ENCODE results near the gene MINDY4.
"Not testable (repeated sequence)": the region's sequence is repeated elsewhere in the genome, so short reads cannot be mapped to it uniquely, and the experiment has no call there.

The MINDY4 gene

DNA sequence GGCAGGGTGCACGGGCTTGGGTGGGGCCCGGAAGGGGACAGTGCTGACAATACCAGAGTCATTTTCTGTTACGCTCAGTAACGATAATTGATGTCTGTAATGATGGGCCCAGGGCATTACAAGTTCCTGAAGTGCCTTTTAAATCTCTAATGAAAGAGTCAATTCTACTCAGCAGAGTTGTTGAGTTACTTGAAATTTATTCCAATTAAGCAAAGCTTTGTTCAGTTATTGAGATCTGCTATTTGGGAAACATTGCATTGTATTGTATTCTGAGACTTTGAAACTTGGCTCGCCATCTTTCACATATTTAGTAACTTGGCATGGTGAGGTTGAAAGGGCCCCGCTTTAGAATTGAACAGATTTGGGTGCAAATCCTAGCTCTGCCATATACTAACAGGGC lies 34.7 kb downstream of the MINDY4 start:
- Histone ChIP-seq H3K27me3 (ENCODE audit: control insufficient read depth, insufficient read depth, low read length) (no peaks in the 10 kb centered on the region), H3K9ac (ENCODE audit: low read depth, low read length) (no peak overlapping the region), H3K4me1 (ENCODE audit: control insufficient read depth, insufficient read depth, low read length) (no peaks in the 10 kb centered on the region), H3K36me3 (ENCODE audit: control insufficient read depth, insufficient read depth, low read length) (no peaks in the 10 kb centered on the region), H3K9me3 (ENCODE audit: control insufficient read depth, insufficient read depth, low read length) (no peaks in the 10 kb centered on the region), H3K27ac (ENCODE audit: low read depth, low read length) (no peak overlapping the region), H3K4me3 (ENCODE audit: low read depth, low read length) (no peak overlapping the region)

- not testable (repeated sequence) for H3K9ac ChIP-seq (ENCODE audit: low read depth, low read length); H3K4me1 ChIP-seq (ENCODE audit: control insufficient read depth, insufficient read depth, low read length); H3K4me3 ChIP-seq (ENCODE audit: low read depth, low read length); H3K27ac ChIP-seq (ENCODE audit: low read depth, low read length); H3K9me3 ChIP-seq (ENCODE audit: control insufficient read depth, insufficient read depth, low read length); H3K36me3 ChIP-seq (ENCODE audit: control insufficient read depth, insufficient read depth, low read length); H3K27me3 ChIP-seq (ENCODE audit: control insufficient read depth, insufficient read depth, low read length)
Measured at GRCh38 chr7:30807477-30807876, 36.3 kb downstream of the MINDY4 start.

DNA sequence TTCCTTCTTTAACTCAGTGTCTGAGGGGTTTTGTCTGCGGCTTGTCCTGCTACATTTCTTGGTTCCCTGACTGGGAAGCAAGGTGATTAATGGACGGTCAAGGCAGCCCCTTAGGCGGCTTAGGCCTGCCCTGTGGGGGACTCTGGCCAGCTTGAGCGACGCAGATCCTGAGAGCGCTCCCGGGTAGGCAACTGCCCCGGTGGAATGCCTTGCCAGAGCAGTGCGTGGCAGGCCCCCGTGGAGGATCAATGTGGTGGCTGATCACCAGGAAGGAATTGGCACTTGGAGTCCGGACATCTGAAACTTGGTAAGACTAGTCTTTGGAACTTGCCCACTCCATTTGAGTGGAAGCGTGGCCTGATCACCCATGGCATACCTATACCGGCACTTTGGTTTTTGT lies 36.7 kb downstream of the MINDY4 start:
- H3K9ac ChIP-seq (ENCODE audit: low read depth, low read length); H3K4me3 ChIP-seq (ENCODE audit: low read depth, low read length); H3K27me3 ChIP-seq (ENCODE audit: control insufficient read depth, insufficient read depth, low read length); H3K36me3 ChIP-seq (ENCODE audit: control insufficient read depth, insufficient read depth, low read length); H3K27ac ChIP-seq (ENCODE audit: low read depth, low read length); H3K9me3 ChIP-seq (ENCODE audit: control insufficient read depth, insufficient read depth, low read length); H3K4me1 ChIP-seq (ENCODE audit: control insufficient read depth, insufficient read depth, low read length): not testable (repeated sequence)

DNA sequence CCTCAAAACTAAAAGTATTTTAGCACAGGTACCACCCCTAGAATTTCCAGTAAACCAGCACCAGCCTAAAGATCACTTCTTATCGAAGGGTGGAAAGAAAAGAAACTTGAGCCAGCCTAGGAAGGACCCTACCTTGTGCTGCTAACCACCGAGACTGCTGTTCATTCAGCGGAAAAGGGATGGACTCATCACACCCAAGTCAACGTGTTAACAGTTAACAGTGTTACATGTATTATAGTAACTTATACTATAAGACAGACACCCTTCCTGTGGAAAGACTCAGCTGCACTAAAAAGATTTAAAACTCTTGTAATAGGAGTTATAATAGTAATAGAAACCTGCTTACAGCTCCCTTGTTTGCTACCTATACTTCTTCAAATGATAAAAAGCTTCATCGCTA lies 39.8 kb downstream of the MINDY4 start:
- H3K36me3 ChIP-seq (ENCODE audit: control insufficient read depth, insufficient read depth, low read length), result no peaks in the 10 kb centered on the region
- H3K27ac ChIP-seq (ENCODE audit: low read depth, low read length), result no peak overlapping the region
- H3K9ac ChIP-seq (ENCODE audit: low read depth, low read length), result no peak overlapping the region
- no peaks in the 10 kb centered on the region for H3K9me3 ChIP-seq (ENCODE audit: control insufficient read depth, insufficient read depth, low read length)
- H3K27me3 ChIP-seq (ENCODE audit: control insufficient read depth, insufficient read depth, low read length), result no peaks in the 10 kb centered on the region
- no peak overlapping the region for H3K4me3 ChIP-seq (ENCODE audit: low read depth, low read length)
- no peaks in the 10 kb centered on the region for H3K4me1 ChIP-seq (ENCODE audit: control insufficient read depth, insufficient read depth, low read length)

- Histone ChIP-seq H3K27me3 (ENCODE audit: control insufficient read depth, insufficient read depth, low read length) (no peaks in the 10 kb centered on the region), H3K9me3 (ENCODE audit: control insufficient read depth, insufficient read depth, low read length) (no peaks in the 10 kb centered on the region), H3K4me1 (ENCODE audit: control insufficient read depth, insufficient read depth, low read length) (no peaks in the 10 kb centered on the region), H3K36me3 (ENCODE audit: control insufficient read depth, insufficient read depth, low read length) (no peaks in the 10 kb centered on the region), H3K9ac (ENCODE audit: low read depth, low read length) (no peak overlapping the region), H3K4me3 (ENCODE audit: low read depth, low read length) (no peak overlapping the region), H3K27ac (ENCODE audit: low read depth, low read length) (no peak overlapping the region)
Measured at GRCh38 chr7:30812676-30813075, 41.5 kb downstream of the MINDY4 start.

DNA sequence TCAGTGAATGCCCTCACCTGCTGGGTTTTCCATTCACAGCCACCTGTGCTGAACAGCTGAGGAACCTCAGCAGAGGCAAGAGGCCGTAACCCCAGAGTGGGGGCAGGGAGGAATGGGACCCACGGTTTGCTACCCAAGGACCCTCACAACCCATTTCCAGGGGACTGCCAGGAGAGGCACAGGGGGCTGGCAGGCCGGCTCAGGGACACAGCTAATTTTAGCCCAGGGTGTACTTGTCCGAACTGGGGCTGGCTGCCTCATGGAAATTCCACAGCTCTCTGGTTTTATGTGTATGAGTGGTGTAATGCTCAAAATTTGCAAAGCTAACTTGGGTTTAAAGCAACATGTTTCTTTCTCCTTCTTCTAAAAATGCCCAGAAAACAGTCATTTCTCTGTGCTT lies 42.2 kb downstream of the MINDY4 start:
- Histone ChIP-seq H3K9ac (ENCODE audit: low read depth, low read length) (no peak overlapping the region), H3K36me3 (ENCODE audit: control insufficient read depth, insufficient read depth, low read length) (no peaks in the 10 kb centered on the region), H3K27ac (ENCODE audit: low read depth, low read length) (no peak overlapping the region), H3K4me1 (ENCODE audit: control insufficient read depth, insufficient read depth, low read length) (no peaks in the 10 kb centered on the region), H3K27me3 (ENCODE audit: control insufficient read depth, insufficient read depth, low read length) (no peaks in the 10 kb centered on the region), H3K4me3 (ENCODE audit: low read depth, low read length) (no peak overlapping the region), H3K9me3 (ENCODE audit: control insufficient read depth, insufficient read depth, low read length) (no peaks in the 10 kb centered on the region)

DNA sequence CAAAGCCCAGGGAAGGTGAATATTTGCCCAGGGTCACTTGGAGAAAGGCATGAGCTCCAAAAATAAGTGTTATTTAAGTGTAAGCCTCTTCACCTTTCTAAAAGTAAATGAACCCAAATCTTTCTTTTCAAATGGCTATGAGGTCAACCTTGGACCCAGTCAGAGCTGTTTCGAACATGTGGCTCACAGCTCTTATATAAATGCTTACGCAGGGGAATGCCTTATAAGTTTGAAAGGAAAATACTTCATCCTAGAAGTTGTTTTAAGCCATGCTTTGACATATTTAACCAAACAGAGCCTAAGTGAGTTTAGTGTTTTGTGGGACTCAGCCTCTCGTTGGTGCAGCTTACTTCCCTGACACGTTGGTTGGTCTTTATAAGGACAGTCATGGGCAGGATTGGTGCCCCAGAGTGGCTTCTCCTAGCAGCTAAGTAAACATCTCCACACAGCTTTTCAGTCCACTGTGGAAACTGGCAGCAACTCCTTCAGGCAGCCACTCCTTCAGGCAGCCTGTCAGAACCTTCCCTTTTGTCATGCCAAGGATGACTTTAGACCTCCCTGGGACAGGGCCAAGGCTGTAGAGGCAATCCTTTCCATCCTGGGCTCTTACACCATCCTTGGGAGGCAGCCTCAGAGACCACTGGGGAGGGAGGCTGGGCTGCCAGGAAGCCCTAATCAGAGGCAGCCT lies 43.6 kb downstream of the MINDY4 start:
- no peak overlapping the region for H3K9ac ChIP-seq (ENCODE audit: low read depth, low read length)
- no peaks in the 10 kb centered on the region for H3K9me3 ChIP-seq (ENCODE audit: control insufficient read depth, insufficient read depth, low read length)
- no peak overlapping the region for H3K27ac ChIP-seq (ENCODE audit: low read depth, low read length)
- no peak overlapping the region for H3K4me3 ChIP-seq (ENCODE audit: low read depth, low read length)
- no peaks in the 10 kb centered on the region for H3K36me3 ChIP-seq (ENCODE audit: control insufficient read depth, insufficient read depth, low read length)
- no peaks in the 10 kb centered on the region for H3K4me1 ChIP-seq (ENCODE audit: control insufficient read depth, insufficient read depth, low read length)
- no peaks in the 10 kb centered on the region for H3K27me3 ChIP-seq (ENCODE audit: control insufficient read depth, insufficient read depth, low read length)

GRCh38 chr7:30815388-30815854 lies 44.2 kb downstream of the MINDY4 start:
- Histone ChIP-seq H3K36me3 (ENCODE audit: control insufficient read depth, insufficient read depth, low read length) (no peaks in the 10 kb centered on the region), H3K27me3 (ENCODE audit: control insufficient read depth, insufficient read depth, low read length) (no peaks in the 10 kb centered on the region), H3K4me3 (ENCODE audit: low read depth, low read length) (no peak overlapping the region), H3K9me3 (ENCODE audit: control insufficient read depth, insufficient read depth, low read length) (no peaks in the 10 kb centered on the region), H3K4me1 (ENCODE audit: control insufficient read depth, insufficient read depth, low read length) (no peaks in the 10 kb centered on the region), H3K9ac (ENCODE audit: low read depth, low read length) (no peak overlapping the region), H3K27ac (ENCODE audit: low read depth, low read length) (no peak overlapping the region)

GRCh38 chr7:30815951-30816644 lies 44.9 kb downstream of the MINDY4 start:
- H3K4me1 ChIP-seq (ENCODE audit: control insufficient read depth, insufficient read depth, low read length), result no peaks in the 10 kb centered on the region
- no peak overlapping the region for H3K27ac ChIP-seq (ENCODE audit: low read depth, low read length)
- H3K9me3 ChIP-seq (ENCODE audit: control insufficient read depth, insufficient read depth, low read length), result no peaks in the 10 kb centered on the region
- no peaks in the 10 kb centered on the region for H3K27me3 ChIP-seq (ENCODE audit: control insufficient read depth, insufficient read depth, low read length)
- no peak overlapping the region for H3K9ac ChIP-seq (ENCODE audit: low read depth, low read length)
- no peaks in the 10 kb centered on the region for H3K36me3 ChIP-seq (ENCODE audit: control insufficient read depth, insufficient read depth, low read length)
- H3K4me3 ChIP-seq (ENCODE audit: low read depth, low read length), result no peak overlapping the region

- Histone ChIP-seq H3K9ac (ENCODE audit: low read depth, low read length) (no peak overlapping the region), H3K4me3 (ENCODE audit: low read depth, low read length) (no peak overlapping the region), H3K27ac (ENCODE audit: low read depth, low read length) (no peak overlapping the region)
Measured at GRCh38 chr7:30816645-30817370, 45.6 kb downstream of the MINDY4 start.

GRCh38 chr7:30817371-30817767 lies 46.2 kb downstream of the MINDY4 start:
- Histone ChIP-seq H3K9ac (ENCODE audit: low read depth, low read length) (no peak overlapping the region), H3K4me1 (ENCODE audit: control insufficient read depth, insufficient read depth, low read length) (no peaks in the 10 kb centered on the region), H3K27ac (ENCODE audit: low read depth, low read length) (no peak overlapping the region), H3K36me3 (ENCODE audit: control insufficient read depth, insufficient read depth, low read length) (no peaks in the 10 kb centered on the region), H3K4me3 (ENCODE audit: low read depth, low read length) (no peak overlapping the region), H3K9me3 (ENCODE audit: control insufficient read depth, insufficient read depth, low read length) (no peaks in the 10 kb centered on the region), H3K27me3 (ENCODE audit: control insufficient read depth, insufficient read depth, low read length) (no peaks in the 10 kb centered on the region)

More at GRCh38 chr7:30816645-30817370, 45.6 kb downstream of the MINDY4 start:
- H3K36me3 ChIP-seq (ENCODE audit: control insufficient read depth, insufficient read depth, low read length), result no peaks in the 10 kb centered on the region
- H3K27me3 ChIP-seq (ENCODE audit: control insufficient read depth, insufficient read depth, low read length), result no peaks in the 10 kb centered on the region
- no peaks in the 10 kb centered on the region for H3K4me1 ChIP-seq (ENCODE audit: control insufficient read depth, insufficient read depth, low read length)
- H3K9me3 ChIP-seq (ENCODE audit: control insufficient read depth, insufficient read depth, low read length), result no peaks in the 10 kb centered on the region
